H1 (cell line): ENCODE measurements around the gene TMEM54. TPM values are rescaled to one million over a fixed set of nuclear protein-coding genes. Genes with fewer than 3 reads are reported as not detected.

Experiments
- ASH2L ChIP-seq: fragments of 200-600, 300-600 bp; sonication (generic); IDR thresholded peaks from one replicate; pipeline ENCODE4 v1.7.1; 2017; ENCODE audit warnings: low read length
- ATF2 ChIP-seq: IDR thresholded peaks from 2 replicates; pipeline ENCODE4 v1.6.1; 2012; ENCODE audit warnings: low read length, inconsistent platforms
- BCL11A ChIP-seq, 2 experiments: IDR thresholded peaks; one replicate each; pipeline ENCODE4 v1.6.1; 2011; ENCODE audit warnings: low read depth in 2 of 2, low read length in 2 of 2, mild to moderate bottlenecking in 2 of 2
- CBX8 ChIP-seq: fragments of 300-800, 300-1000 bp; sonication (generic); IDR thresholded peaks from 2 replicates; pipeline ENCODE4 v1.7.1; 2016; ENCODE audit warnings: low read depth, low read length, borderline replicate concordance
- CEBPB ChIP-seq: IDR thresholded peaks from 2 replicates; pipeline ENCODE4 v1.6.1; 2012; ENCODE audit warnings: low read depth, low read length
- E2F6 ChIP-seq: IDR thresholded peaks from 2 replicates; pipeline ENCODE4 v1.6.1; 2012; ENCODE audit warnings: inconsistent platforms
- EZH2 ChIP-seq: fragments of 200-600 bp; sonication (generic); IDR thresholded peaks from 2 replicates; pipeline ENCODE4 v1.7.1; 2012; ENCODE audit warnings: low read depth, mild to moderate bottlenecking, moderate library complexity, low read length, inconsistent platforms; ENCODE audit not compliant: severe bottlenecking
- GABPA ChIP-seq: IDR thresholded peaks from 2 replicates; pipeline ENCODE4 v1.6.1; 2011; ENCODE audit warnings: mild to moderate bottlenecking, low read length, moderate library complexity, borderline replicate concordance; ENCODE audit not compliant: insufficient read depth
- HDAC2 ChIP-seq, 2 experiments: fragments of 300-600 bp in 1 of 2; sonication (generic) in 1 of 2; IDR thresholded peaks; 2 replicates each; pipeline ENCODE4 v1.6.1; 2011 to 2012; ENCODE audit warnings: low read depth in 2 of 2, low read length in 2 of 2, mild to moderate bottlenecking in 2 of 2, moderate library complexity in 2 of 2, borderline replicate concordance in 1 of 2, inconsistent platforms in 1 of 2
- HDAC6 ChIP-seq: IDR thresholded peaks from one replicate; pipeline ENCODE4 v1.7.1; 2012; ENCODE audit warnings: low read depth, mild to moderate bottlenecking, inconsistent platforms, low read length, moderate library complexity
- JUN ChIP-seq: IDR thresholded peaks from 2 replicates; pipeline ENCODE4 v1.6.1; 2011; ENCODE audit warnings: low read depth, mild to moderate bottlenecking, improper control_type of control experiment, low read length
- KDM1A ChIP-seq: fragments of 200-600, 300-600 bp; sonication (generic); IDR thresholded peaks from 2 replicates; pipeline ENCODE4 v1.7.1; 2016; ENCODE audit warnings: mild to moderate bottlenecking, low read length, borderline replicate concordance
- KDM5A ChIP-seq: fragments of 200-600 bp; IDR thresholded peaks from 2 replicates; pipeline ENCODE4 v1.7.1; 2012; ENCODE audit warnings: mild to moderate bottlenecking, low read length, inconsistent platforms, mixed read lengths
- PHF8 ChIP-seq: fragments of 200-600 bp; sonication (generic); conservative IDR thresholded peaks from 2 replicates; pipeline ENCODE4 v1.7.1; 2012; ENCODE audit warnings: low read depth, mild to moderate bottlenecking, inconsistent platforms, low read length, moderate library complexity
- POLR2A ChIP-seq, 2 experiments: IDR thresholded peaks; 1 replicate in 1 of 2; 2 replicates in 1 of 2; pipeline ENCODE4 v1.6.1; 2011; ENCODE audit warnings: low read depth in 2 of 2, low read length in 2 of 2, mild to moderate bottlenecking in 2 of 2; ENCODE audit errors: control extremely low read depth in 1 of 2
- POLR2AphosphoS5 ChIP-seq: IDR thresholded peaks from 2 replicates; pipeline ENCODE4 v1.6.1; 2011; ENCODE audit warnings: low read depth, low read length
- SAP30 ChIP-seq: fragments of 300-600 bp; sonication (generic); IDR thresholded peaks from 2 replicates; pipeline ENCODE4 v1.7.1; 2012; ENCODE audit warnings: low read length, moderate library complexity, mild to moderate bottlenecking, inconsistent platforms; ENCODE audit not compliant: insufficient read depth, insufficient replicate concordance
- SIN3A ChIP-seq, 2 experiments: IDR thresholded peaks in 1 of 2; conservative IDR thresholded peaks in 1 of 2; 2 replicates each; pipeline ENCODE4 v1.6.1; 2011 to 2012; ENCODE audit warnings: low read length in 2 of 2, improper control_type of control experiment in 1 of 2, low read depth in 1 of 2, mild to moderate bottlenecking in 1 of 2
- SIRT6 ChIP-seq: IDR thresholded peaks from one replicate; pipeline ENCODE4 v1.7.1; 2012; ENCODE audit warnings: low read length, inconsistent platforms
- SIX5 ChIP-seq: IDR thresholded peaks from 2 replicates; pipeline ENCODE4 v1.6.1; 2011; ENCODE audit warnings: mild to moderate bottlenecking, low read depth, low read length
- SRF ChIP-seq: IDR thresholded peaks from 2 replicates; pipeline ENCODE4 v1.6.1; 2011; ENCODE audit warnings: mild to moderate bottlenecking, low read depth, low read length, moderate library complexity
- TCF12 ChIP-seq: IDR thresholded peaks from 2 replicates; pipeline ENCODE4 v1.6.1; 2011; ENCODE audit warnings: low read depth, mild to moderate bottlenecking, low read length
- polyA plus RNA-seq, 7 experiments: library from polyadenylated mRNA; depleted of rRNA in 3 of 7; stranded (reverse) in 5 of 7; unstranded in 2 of 7; fragments of >200 nt in 5 of 7; fragments of 200-250 nt in 2 of 7; gene quantifications; 1 replicate in 5 of 7; 2 replicates in 1 of 7; 4 replicates in 1 of 7; pipeline versions ENCODE4 v1.2.1 to v1.2.3, GENCODE V29; 2011 to 2013; ENCODE audit warnings: missing spikeins in 2 of 7, mixed read lengths in 2 of 7
- total RNA-seq: library from RNA; stranded (reverse); fragmentation: NEBNext Ultra II Directional; extraction: Animal tissue kit (Norgen Biotek cat#: 25700); gene quantifications from 2 replicates; pipeline ENCODE4 v1.2.1, GENCODE V29; 2021

Gene TMEM54
- total and polyA plus RNA-seq, 2 of the 8 experiments (the other 6 are each of a cell fraction or from before 2014, with no cell fraction given): 9.5 to 58.7 TPM

- no peak for TF ChIP-seq CEBPB
- TF ChIP-seq PHF8: no peak
- no peak for TF ChIP-seq E2F6
- peak; percentile 67; the same call in 1 of the 2 replicates for TF ChIP-seq KDM1A
- TF ChIP-seq POLR2A (IDR thresholded peaks at IDR 0.05; ENCODE audit: control extremely low read depth in 1 of 2, low read depth in 2 of 2, low read length in 2 of 2): no peak
- no peak for TF ChIP-seq KDM5A
- TF ChIP-seq SIX5: no peak
- no peak for TF ChIP-seq EZH2
- TF ChIP-seq CBX8: no peak
- no peak for TF ChIP-seq POLR2AphosphoS5
- TF ChIP-seq SIRT6: no peak
- no peak for TF ChIP-seq ASH2L
- no peak for TF ChIP-seq SIN3A (conservative IDR thresholded peaks at IDR 0.05 in 1 of 2, IDR thresholded peaks at IDR 0.05 in 1 of 2; ENCODE audit: low read depth in 1 of 2, low read length in 2 of 2)
- peak in 1 of 2 experiments; percentile 70; a peak in 1 of 4 replicates for TF ChIP-seq HDAC2 (IDR thresholded peaks at IDR 0.05; ENCODE audit: borderline replicate concordance in 1 of 2, low read depth in 2 of 2, low read length in 2 of 2)
- TF ChIP-seq JUN: no peak
- TF ChIP-seq SAP30: no peak
- TF ChIP-seq HDAC6: no peak
- no peak for TF ChIP-seq ATF2
- no peak for TF ChIP-seq SRF
- no peak for TF ChIP-seq TCF12
- no peak for TF ChIP-seq BCL11A (IDR thresholded peaks at IDR 0.05; ENCODE audit: low read depth in 2 of 2, low read length in 2 of 2)
- TF ChIP-seq GABPA: peak; percentile 20; the same call in 1 of the 2 replicates
Observed at GRCh38 chr1:32876341-32877210, 24.6 kb downstream of the TMEM54 start (continued).
